Stimulated activated naive CD8-positive, alpha-beta T cell treated with anti-CD3 and anti-CD28 coated beads, Interleukin-15, Interleukin-2, amounts not matched to agents 100 ng/mL and 50 ng/mL, for 24 hours (primary cell): ENCODE results near the gene NDUFAF2.
"Not testable (repeated sequence)": the region's sequence is repeated elsewhere in the genome, so short reads cannot be mapped to it uniquely, and the experiment has no call there.

ENCODE experiments used
- H3K27ac Mint-ChIP-seq: one replicate; pipeline ENCODE4 v1.8.0; 2021; ENCODE audit warnings: mild to moderate bottlenecking, mixed read lengths
- H3K27me3 Mint-ChIP-seq: one replicate; pipeline ENCODE4 v1.8.0; 2021; ENCODE audit warnings: mixed read lengths
- H3K36me3 Mint-ChIP-seq: one replicate; pipeline ENCODE4 v1.8.0; 2021; ENCODE audit warnings: low read depth, mixed read lengths
- H3K4me1 Mint-ChIP-seq: one replicate; pipeline ENCODE4 v1.8.0; 2021; ENCODE audit warnings: low read depth, mixed read lengths
- H3K4me3 Mint-ChIP-seq: one replicate; pipeline ENCODE4 v1.8.0; 2021; ENCODE audit warnings: mild to moderate bottlenecking, mixed read lengths
- H3K9me3 Mint-ChIP-seq: one replicate; pipeline ENCODE4 v1.8.0; 2021; ENCODE audit warnings: mixed read lengths

Gene NDUFAF2

GRCh38 chr5:61177716-61178115 lies 232.7 kb downstream of the NDUFAF2 start:
- Mint-ChIP-seq H3K9me3 (no peaks in the 10 kb centered on the region), H3K27me3 (no peaks in the 10 kb centered on the region), H3K27ac (no peak overlapping the region), H3K4me3 (no peak overlapping the region), H3K36me3 (no peaks in the 10 kb centered on the region), H3K4me1 (peaks cover 6% of the 10 kb centered on the region)

GRCh38 chr5:61178702-61179101 lies 233.7 kb downstream of the NDUFAF2 start:
- no peak overlapping the region for H3K4me3 Mint-ChIP-seq
- no peaks in the 10 kb centered on the region for H3K9me3 Mint-ChIP-seq
- H3K4me1 Mint-ChIP-seq: peaks cover 6% of the 10 kb centered on the region
- H3K27me3 Mint-ChIP-seq: no peaks in the 10 kb centered on the region
- H3K27ac Mint-ChIP-seq: no peak overlapping the region
- no peaks in the 10 kb centered on the region for H3K36me3 Mint-ChIP-seq

DNA sequence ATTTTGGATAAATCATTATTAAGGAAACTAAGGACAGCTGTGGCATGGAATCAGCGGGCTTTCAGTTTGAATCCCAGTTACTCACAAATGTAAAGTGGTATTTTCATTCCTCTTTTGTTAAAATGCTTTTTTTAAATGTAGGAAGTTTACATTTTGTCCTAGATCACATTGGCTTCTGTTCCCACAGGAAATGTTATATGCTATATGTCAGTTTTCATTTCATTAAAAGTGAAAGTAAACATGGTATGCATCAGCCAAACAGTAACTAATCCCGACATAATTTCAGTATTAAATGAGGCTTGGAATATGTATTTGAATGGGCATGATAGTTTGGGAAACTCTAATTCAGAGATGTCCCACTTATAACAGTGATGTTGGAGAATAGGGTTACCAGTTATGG lies 235.9 kb downstream of the NDUFAF2 start:
- Mint-ChIP-seq H3K27me3 (no peaks in the 10 kb centered on the region), H3K4me1 (peaks cover 6% of the 10 kb centered on the region), H3K36me3 (no peaks in the 10 kb centered on the region), H3K4me3 (no peak overlapping the region), H3K9me3 (no peaks in the 10 kb centered on the region), H3K27ac (no peak overlapping the region)

DNA sequence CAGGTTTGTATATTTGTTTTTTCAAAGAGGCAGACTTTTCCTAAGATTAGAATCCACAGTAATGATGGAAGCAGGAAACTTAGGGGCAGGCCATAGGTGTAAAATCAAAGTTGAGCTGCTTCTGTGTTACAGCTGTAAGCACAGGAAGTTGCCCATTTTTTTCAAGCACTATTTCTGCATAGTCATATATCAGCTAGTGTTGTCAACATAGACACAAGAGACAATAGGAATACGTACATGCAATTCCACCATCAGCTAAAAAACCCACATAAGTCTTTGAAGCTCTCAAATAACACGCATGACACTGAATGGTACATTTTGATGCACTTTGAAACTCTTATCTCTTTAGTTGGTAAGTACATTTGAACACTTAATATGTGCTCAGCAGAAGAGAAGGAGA lies 237.4 kb downstream of the NDUFAF2 start:
- Mint-ChIP-seq H3K4me1 (peaks cover 5% of the 10 kb centered on the region), H3K27me3 (peaks cover 3% of the 10 kb centered on the region), H3K9me3 (no peaks in the 10 kb centered on the region), H3K36me3 (no peaks in the 10 kb centered on the region), H3K4me3 (no peak overlapping the region), H3K27ac (no peak overlapping the region)

DNA sequence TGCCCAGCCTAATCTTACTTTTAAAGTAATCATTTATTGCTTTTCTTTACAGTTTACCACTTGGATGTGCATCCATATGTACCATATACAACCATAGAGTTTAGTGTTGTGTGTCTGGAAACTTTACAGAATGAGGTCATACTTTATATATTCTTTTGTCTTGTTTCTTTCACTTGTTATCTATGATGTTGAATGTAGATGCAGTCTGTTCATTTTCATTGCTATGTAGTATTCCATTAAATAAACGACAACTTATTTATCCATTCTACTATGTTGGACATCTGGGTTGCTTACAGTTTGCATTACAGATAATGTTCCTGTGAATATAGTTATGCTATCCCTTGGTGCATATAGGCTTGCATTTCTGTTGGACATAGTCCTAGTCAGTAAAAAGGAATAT lies 238.5 kb downstream of the NDUFAF2 start:
- no peak overlapping the region for H3K4me3 Mint-ChIP-seq
- H3K36me3 Mint-ChIP-seq: no peaks in the 10 kb centered on the region
- no peaks in the 10 kb centered on the region for H3K4me1 Mint-ChIP-seq
- H3K27ac Mint-ChIP-seq: no peak overlapping the region
- H3K9me3 Mint-ChIP-seq: no peaks in the 10 kb centered on the region
- peaks cover 5% of the 10 kb centered on the region for H3K27me3 Mint-ChIP-seq

GRCh38 chr5:61184708-61185107 lies 239.7 kb downstream of the NDUFAF2 start:
- Mint-ChIP-seq H3K36me3 (no peaks in the 10 kb centered on the region), H3K4me3 (no peak overlapping the region), H3K9me3 (no peaks in the 10 kb centered on the region)

GRCh38 chr5:61186634-61187033 lies 241.6 kb downstream of the NDUFAF2 start:
- no peaks in the 10 kb centered on the region for H3K36me3 Mint-ChIP-seq
- H3K27me3 Mint-ChIP-seq: peaks cover 18% of the 10 kb centered on the region
- H3K4me1 Mint-ChIP-seq: no peaks in the 10 kb centered on the region
- no peaks in the 10 kb centered on the region for H3K9me3 Mint-ChIP-seq
- no peak overlapping the region for H3K4me3 Mint-ChIP-seq
- no peak overlapping the region for H3K27ac Mint-ChIP-seq

More at GRCh38 chr5:61184708-61185107, 239.7 kb downstream of the NDUFAF2 start:
- H3K4me1 Mint-ChIP-seq: no peaks in the 10 kb centered on the region
- no peak overlapping the region for H3K27ac Mint-ChIP-seq
- H3K27me3 Mint-ChIP-seq: peaks cover 12% of the 10 kb centered on the region

- not testable (repeated sequence) for H3K36me3 Mint-ChIP-seq, H3K27ac Mint-ChIP-seq, H3K9me3 Mint-ChIP-seq, H3K4me1 Mint-ChIP-seq, H3K4me3 Mint-ChIP-seq
- H3K27me3 Mint-ChIP-seq: peaks cover 22% of the 10 kb centered on the region
Measured at GRCh38 chr5:61187352-61187751, 242.3 kb downstream of the NDUFAF2 start.

- H3K4me3 Mint-ChIP-seq, H3K9me3 Mint-ChIP-seq, H3K4me1 Mint-ChIP-seq, H3K27ac Mint-ChIP-seq, H3K36me3 Mint-ChIP-seq: not testable (repeated sequence)
- peaks cover 22% of the 10 kb centered on the region for H3K27me3 Mint-ChIP-seq
Measured at GRCh38 chr5:61187826-61188225, 242.8 kb downstream of the NDUFAF2 start.

DNA sequence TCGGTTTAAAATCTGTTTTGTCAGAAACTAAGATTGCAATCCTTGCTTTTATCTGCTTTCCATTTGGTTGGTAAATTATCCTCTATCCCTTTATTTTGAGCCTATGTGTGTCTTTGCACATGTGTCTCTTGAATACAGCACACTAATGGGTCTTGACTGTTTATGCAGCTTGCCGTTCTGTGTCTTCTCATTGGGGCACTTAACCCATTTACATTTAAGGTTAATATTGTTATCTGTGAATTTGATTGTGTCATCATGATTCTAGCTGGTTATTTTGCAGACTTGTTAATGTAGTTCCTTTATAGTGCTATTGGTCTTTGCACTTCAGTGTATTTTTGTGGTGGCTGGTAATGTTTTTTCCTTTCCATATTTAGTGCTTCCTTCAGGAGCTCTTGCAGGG lies 253.6 kb downstream of the NDUFAF2 start:
- no peak overlapping the region for H3K27ac Mint-ChIP-seq

DNA sequence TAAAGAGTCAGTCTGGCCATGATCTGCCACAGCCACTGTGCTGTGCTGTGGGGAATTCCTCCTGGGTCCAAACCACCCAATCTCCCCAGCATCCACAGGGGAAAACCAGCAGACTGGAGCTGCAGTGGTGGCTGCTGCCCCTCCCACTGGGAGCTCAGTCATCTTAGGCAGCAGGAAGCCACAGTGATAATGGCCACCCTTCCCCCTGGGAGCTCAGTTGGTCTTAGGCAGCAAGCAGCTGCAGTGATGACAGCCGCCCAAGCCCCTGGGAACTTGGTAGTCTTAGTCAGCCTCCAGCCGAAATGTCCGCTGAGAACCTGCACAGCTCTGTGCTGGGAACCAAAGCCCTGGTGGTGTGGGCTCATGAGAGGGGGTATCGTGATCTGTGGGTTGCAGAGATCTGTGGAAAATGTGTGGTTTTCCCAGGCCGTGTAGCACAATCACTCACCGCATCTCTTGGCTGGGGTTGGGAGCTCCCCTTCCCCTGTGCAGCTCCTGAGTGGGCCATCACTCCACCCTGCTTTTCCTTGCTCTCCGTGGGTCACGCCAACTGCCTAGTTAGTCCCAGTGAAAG lies 255.7 kb downstream of the NDUFAF2 start:
- H3K9me3 Mint-ChIP-seq: peaks cover 17% of the 10 kb centered on the region
- no peak overlapping the region for H3K4me3 Mint-ChIP-seq
- no peaks in the 10 kb centered on the region for H3K36me3 Mint-ChIP-seq
- peaks cover 45% of the 10 kb centered on the region for H3K27me3 Mint-ChIP-seq
- H3K4me1 Mint-ChIP-seq: peaks cover 17% of the 10 kb centered on the region
- H3K27ac Mint-ChIP-seq: no peak overlapping the region

More for the DNA sequence above, 253.6 kb downstream of the NDUFAF2 start:
- Mint-ChIP-seq H3K36me3 (no peaks in the 10 kb centered on the region), H3K27me3 (peaks cover 41% of the 10 kb centered on the region), H3K9me3 (peaks cover 12% of the 10 kb centered on the region), H3K4me1 (peaks cover 17% of the 10 kb centered on the region), H3K4me3 (no peak overlapping the region)

- Mint-ChIP-seq H3K36me3 (no peaks in the 10 kb centered on the region), H3K9me3 (peaks cover 17% of the 10 kb centered on the region), H3K4me3 (no peak overlapping the region), H3K27me3 (peaks cover 38% of the 10 kb centered on the region), H3K4me1 (peaks cover 17% of the 10 kb centered on the region), H3K27ac (no peak overlapping the region)
Measured at GRCh38 chr5:61202213-61202612, 257.2 kb downstream of the NDUFAF2 start.
